Large intestine (tissue), 3 donors: Measurements from ENCODE around the gene ACOXL. TPM values are rescaled to one million over a fixed set of nuclear protein-coding genes. Genes with fewer than 3 reads are reported as not detected.

Experiments
- DNase-seq, 2 donors: peaks; one replicate each; pipeline versions ENCODE4 v3.0.0 to v3.0.0-alpha.2; 2013
- H3K27ac ChIP-seq: one replicate; pipeline ENCODE4 v1.5.1; 2013; ENCODE audit warnings: low read length
- H3K27me3 ChIP-seq: 2 replicates; pipeline ENCODE4 v1.6.1; 2013; ENCODE audit warnings: low read length; ENCODE audit not compliant: control insufficient read depth, insufficient read depth
- H3K36me3 ChIP-seq: 2 replicates; pipeline ENCODE4 v1.6.1; 2013; ENCODE audit warnings: low read length; ENCODE audit not compliant: control insufficient read depth, insufficient read depth
- H3K4me1 ChIP-seq: one replicate; pipeline ENCODE4 v1.6.1; 2013; ENCODE audit warnings: low read length; ENCODE audit not compliant: control insufficient read depth, insufficient read depth
- H3K4me3 ChIP-seq: one replicate; pipeline ENCODE4 v1.5.1; 2013; ENCODE audit warnings: low read length
- H3K9me3 ChIP-seq: one replicate; pipeline ENCODE4 v1.6.1; 2013; ENCODE audit warnings: mild to moderate bottlenecking, low read depth, low read length, moderate library complexity; ENCODE audit not compliant: control insufficient read depth
- WGBS: methylation state at CpG from one replicate; pipeline ENCODE4 v1.1.5; 2013; ENCODE audit warnings: low lambda C conversion rate; ENCODE audit not compliant: insufficient coverage; 5-methylcytosine and 5-hydroxymethylcytosine counted together
- polyA plus RNA-seq: library from polyadenylated mRNA; unstranded; fragments of 120-200 nt; gene quantifications from one replicate; pipeline ENCODE4 v1.2.1, GENCODE V29; 2013

Gene ACOXL
- polyA plus RNA-seq, 1 donor: 0.07 TPM

- Histone ChIP-seq H3K36me3 (no peaks in the 10 kb centered on the region), H3K4me3 (no peak overlapping the region), H3K27ac (no peak overlapping the region), H3K4me1 (peaks cover 2% of the 10 kb centered on the region), H3K9me3 (no peaks in the 10 kb centered on the region), H3K27me3 (peaks cover 8% of the 10 kb centered on the region)
- WGBS: no CpG with 5 or more reads among the region's 2 CpGs
- no peak for DNase-seq
Measured at GRCh38 chr2:110718990-110719389, 13.4 kb upstream of the ACOXL start.

GRCh38 chr2:110720547-110720946, 11.8 kb upstream of the ACOXL start:
- WGBS: 20% methylated on average over 1 of the region's 5 CpGs
- Histone ChIP-seq H3K27ac (no peak overlapping the region), H3K4me1 (no peaks in the 10 kb centered on the region), H3K36me3 (no peaks in the 10 kb centered on the region), H3K9me3 (no peaks in the 10 kb centered on the region), H3K4me3 (no peak overlapping the region), H3K27me3 (peaks cover 13% of the 10 kb centered on the region)
- no peak for DNase-seq

- Histone ChIP-seq H3K9me3 (no peaks in the 10 kb centered on the region), H3K36me3 (no peaks in the 10 kb centered on the region), H3K27me3 (peaks cover 17% of the 10 kb centered on the region), H3K27ac (no peak overlapping the region), H3K4me3 (no peak overlapping the region), H3K4me1 (no peaks in the 10 kb centered on the region)
- 73% methylated on average over 2 of the region's 2 CpGs for WGBS
- DNase-seq: no peak
Measured at GRCh38 chr2:110724820-110725219, 7.6 kb upstream of the ACOXL start.

- no peak overlapping the region for H3K27ac ChIP-seq
- H3K4me3 ChIP-seq: no peak overlapping the region
- no peaks in the 10 kb centered on the region for H3K9me3 ChIP-seq
- DNase-seq: no peak
- H3K4me1 ChIP-seq: no peaks in the 10 kb centered on the region
- H3K27me3 ChIP-seq: peaks cover 23% of the 10 kb centered on the region
- WGBS: no CpG with 5 or more reads among the region's 9 CpGs
- no peaks in the 10 kb centered on the region for H3K36me3 ChIP-seq
Measured at GRCh38 chr2:110725370-110725769, 7.0 kb upstream of the ACOXL start.

GRCh38 chr2:110725859-110726258, 6.5 kb upstream of the ACOXL start:
- Histone ChIP-seq H3K27me3 (peaks cover 28% of the 10 kb centered on the region), H3K4me1 (no peaks in the 10 kb centered on the region)
- WGBS: no CpG with 5 or more reads among the region's 3 CpGs

GRCh38 chr2:110726285-110726684, 6.1 kb upstream of the ACOXL start:
- H3K9me3 ChIP-seq: no peaks in the 10 kb centered on the region
- H3K27me3 ChIP-seq: peaks cover 32% of the 10 kb centered on the region
- WGBS: no CpG with 5 or more reads among the region's 2 CpGs
- DNase-seq: no peak
- no peaks in the 10 kb centered on the region for H3K36me3 ChIP-seq
- no peaks in the 10 kb centered on the region for H3K4me1 ChIP-seq
- H3K4me3 ChIP-seq: no peak overlapping the region
- no peak overlapping the region for H3K27ac ChIP-seq

More at GRCh38 chr2:110725859-110726258, 6.5 kb upstream of the ACOXL start:
- no peak for DNase-seq
- H3K4me3 ChIP-seq: no peak overlapping the region
- no peaks in the 10 kb centered on the region for H3K9me3 ChIP-seq
- H3K27ac ChIP-seq: no peak overlapping the region
- no peaks in the 10 kb centered on the region for H3K36me3 ChIP-seq

- H3K4me3 ChIP-seq: no peak overlapping the region
- H3K27me3 ChIP-seq: peaks cover 46% of the 10 kb centered on the region
- WGBS: 20% methylated on average over 1 of the region's 4 CpGs
- H3K9me3 ChIP-seq: peaks cover 6% of the 10 kb centered on the region
- peaks cover 1% of the 10 kb centered on the region for H3K4me1 ChIP-seq
- H3K36me3 ChIP-seq: no peaks in the 10 kb centered on the region
- no peak overlapping the region for H3K27ac ChIP-seq
- no peak for DNase-seq
Measured at GRCh38 chr2:110727923-110728322, 4.5 kb upstream of the ACOXL start.

- Histone ChIP-seq H3K9me3 (peaks cover 8% of the 10 kb centered on the region), H3K4me3 (no peak overlapping the region), H3K4me1 (peaks cover 3% of the 10 kb centered on the region), H3K27me3 (peaks cover 52% of the 10 kb centered on the region), H3K36me3 (no peaks in the 10 kb centered on the region), H3K27ac (no peak overlapping the region)
- 100% methylated on average over 1 of the region's 7 CpGs for WGBS
- no peak for DNase-seq
Measured at GRCh38 chr2:110729106-110729505, 3.3 kb upstream of the ACOXL start.

- Histone ChIP-seq H3K9me3 (peaks cover 8% of the 10 kb centered on the region), H3K36me3 (no peaks in the 10 kb centered on the region), H3K27me3 (peaks cover 68% of the 10 kb centered on the region), H3K27ac (no peak overlapping the region), H3K4me3 (no peak overlapping the region), H3K4me1 (peaks cover 3% of the 10 kb centered on the region)
- no peak for DNase-seq
- 100% methylated on average over 2 of the region's 5 CpGs for WGBS
Measured at GRCh38 chr2:110731064-110731463, 1.3 kb upstream of the ACOXL start.

GRCh38 chr2:110735366-110735765, 3.0 kb downstream of the ACOXL start:
- Histone ChIP-seq H3K4me1 (peaks cover 3% of the 10 kb centered on the region), H3K36me3 (no peaks in the 10 kb centered on the region), H3K4me3 (no peak overlapping the region), H3K9me3 (peaks cover 8% of the 10 kb centered on the region), H3K27me3 (peaks cover 70% of the 10 kb centered on the region), H3K27ac (no peak overlapping the region)
- WGBS: no CpG with 5 or more reads among the region's 4 CpGs
- DNase-seq: no peak

- no CpG with 5 or more reads among the region's 2 CpGs for WGBS
Measured at GRCh38 chr2:110737783-110738182, 5.4 kb downstream of the ACOXL start.

More at GRCh38 chr2:110737783-110738182, 5.4 kb downstream of the ACOXL start:
- Histone ChIP-seq H3K9me3 (peaks cover 3% of the 10 kb centered on the region), H3K4me1 (peaks cover 3% of the 10 kb centered on the region), H3K27me3 (peaks cover 60% of the 10 kb centered on the region), H3K27ac (no peak overlapping the region), H3K4me3 (no peak overlapping the region), H3K36me3 (no peaks in the 10 kb centered on the region)
- DNase-seq: no peak
